Urothelium cell line (cell line): ENCODE results near the gene TMPRSS6.
A peak's percentile ranks its signal among the peaks of the same experiment; 100 is the strongest.

ENCODE experiments used
- DNase-seq: peaks from one replicate; pipeline ENCODE4 v3.0.0; 2011; ENCODE audit warnings: low spot score, mixed read lengths
- FAIRE-seq: peaks from 2 replicates; lab custom pipeline; 2011; peaks lifted over from hg19 to GRCh38; lab: Jason Lieb, UNC

TMPRSS6 gene

DNA sequence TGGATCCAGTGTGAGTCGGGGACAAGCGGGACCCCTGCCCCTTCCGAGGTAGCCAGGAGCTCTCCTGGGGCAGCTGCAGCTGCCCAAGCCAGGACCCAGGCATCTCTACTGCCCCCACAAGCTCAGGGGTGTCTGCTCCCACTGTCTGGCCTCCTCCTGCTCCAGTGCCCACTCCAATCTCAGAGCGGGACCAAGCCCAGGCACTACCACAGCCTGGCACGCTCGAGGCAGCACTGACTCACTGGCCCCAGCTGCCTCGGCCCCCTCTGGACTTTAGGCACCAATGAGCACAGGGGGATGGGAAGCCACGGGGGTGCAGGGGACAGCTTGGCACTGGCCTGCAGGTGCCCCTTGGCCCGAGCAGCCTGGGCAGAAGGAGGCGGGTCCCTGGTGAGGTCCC, 32.0 kb upstream of the TMPRSS6 start:
- DNase-seq (no peak), FAIRE-seq (no peak)

DNA sequence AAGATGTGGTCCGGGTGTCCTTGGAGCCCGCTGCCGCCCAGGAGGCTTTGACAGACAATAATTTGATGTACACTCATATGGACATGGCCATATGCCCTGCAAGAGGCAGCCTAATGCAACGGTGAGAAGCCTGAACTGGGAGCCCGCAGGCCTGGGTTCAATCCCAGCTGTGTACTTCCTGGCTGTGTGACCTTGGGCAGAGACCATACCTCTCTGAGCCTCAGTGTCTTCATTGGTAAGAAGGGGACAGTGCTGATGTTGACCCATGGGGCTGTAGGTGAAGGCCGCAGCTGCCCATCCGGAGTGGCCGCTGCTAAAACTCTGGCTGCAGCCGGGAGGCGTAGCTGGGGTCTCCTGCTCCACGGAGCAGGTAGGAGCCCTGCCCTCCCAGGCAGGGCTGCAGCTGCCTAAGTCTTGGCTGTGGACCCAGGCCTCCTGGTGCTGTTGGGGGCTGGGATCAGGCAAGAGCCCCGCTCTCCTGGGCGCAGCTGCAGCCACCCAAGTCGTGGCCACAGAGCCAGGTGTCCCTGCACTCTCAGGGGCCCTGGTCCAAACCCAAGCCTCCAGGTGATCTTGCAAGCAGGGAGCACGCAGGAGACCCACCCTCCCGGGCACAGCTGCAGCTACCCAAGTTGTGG, 31.3 kb upstream of the TMPRSS6 start:
- no peak for FAIRE-seq
- DNase-seq: no peak

DNA sequence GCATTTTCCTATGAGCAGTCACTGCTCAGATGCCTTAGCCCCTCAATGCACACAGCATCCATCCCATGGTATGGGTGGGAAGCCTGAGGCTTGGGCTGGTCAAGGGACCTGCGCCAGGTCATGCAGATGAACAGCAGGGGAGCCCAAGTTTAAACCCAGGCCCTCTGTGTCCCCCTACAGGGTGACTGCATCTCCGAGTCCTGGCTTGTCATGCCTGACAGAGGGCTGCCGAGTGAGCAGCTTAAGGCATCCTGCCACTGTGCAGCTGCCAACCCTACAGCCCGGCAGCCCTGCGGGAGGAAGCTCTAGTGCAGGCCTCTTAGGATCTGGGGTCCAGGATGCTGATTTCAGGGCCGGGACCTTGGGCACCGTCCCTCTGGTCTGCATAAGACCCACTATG, 30.2 kb upstream of the TMPRSS6 start:
- DNase-seq: no peak

DNA sequence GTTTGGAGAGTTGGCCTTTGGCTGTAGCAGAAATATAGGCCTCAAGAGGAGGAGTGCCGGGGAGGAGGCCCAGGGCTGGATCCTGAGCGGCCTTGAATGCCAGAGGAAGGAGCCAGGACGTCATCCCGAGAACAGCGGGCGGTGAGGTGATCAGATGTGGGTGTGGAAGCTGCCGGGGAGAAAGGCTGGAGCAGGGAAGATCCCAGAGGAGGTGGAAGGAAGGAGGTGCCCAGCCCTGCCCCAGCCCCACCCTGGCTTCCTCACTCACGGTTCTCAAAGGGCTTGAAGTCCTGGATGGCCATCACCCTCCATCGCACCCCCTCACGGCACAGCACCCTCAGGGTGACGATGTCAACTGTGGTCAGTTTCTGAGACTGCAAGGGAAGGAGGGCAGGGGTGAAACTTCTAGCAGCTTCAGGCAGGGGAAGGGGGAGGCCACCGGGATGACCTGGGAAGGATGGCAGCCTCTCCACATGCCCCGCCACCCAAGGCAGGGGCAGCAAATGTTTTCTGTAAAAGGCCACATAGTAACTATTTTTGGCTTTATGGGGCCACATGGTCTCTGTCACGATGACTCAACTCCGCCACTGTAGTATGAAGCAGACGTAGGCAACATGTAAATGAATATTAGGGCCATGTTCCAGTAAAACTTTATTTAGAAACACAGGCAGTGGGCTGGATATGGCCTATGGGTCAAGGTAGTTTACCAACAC, 29.5 kb upstream of the TMPRSS6 start:
- DNase-seq: no peak
- no peak for FAIRE-seq

More for the DNA sequence above, 30.2 kb upstream of the TMPRSS6 start:
- FAIRE-seq: no peak

DNA sequence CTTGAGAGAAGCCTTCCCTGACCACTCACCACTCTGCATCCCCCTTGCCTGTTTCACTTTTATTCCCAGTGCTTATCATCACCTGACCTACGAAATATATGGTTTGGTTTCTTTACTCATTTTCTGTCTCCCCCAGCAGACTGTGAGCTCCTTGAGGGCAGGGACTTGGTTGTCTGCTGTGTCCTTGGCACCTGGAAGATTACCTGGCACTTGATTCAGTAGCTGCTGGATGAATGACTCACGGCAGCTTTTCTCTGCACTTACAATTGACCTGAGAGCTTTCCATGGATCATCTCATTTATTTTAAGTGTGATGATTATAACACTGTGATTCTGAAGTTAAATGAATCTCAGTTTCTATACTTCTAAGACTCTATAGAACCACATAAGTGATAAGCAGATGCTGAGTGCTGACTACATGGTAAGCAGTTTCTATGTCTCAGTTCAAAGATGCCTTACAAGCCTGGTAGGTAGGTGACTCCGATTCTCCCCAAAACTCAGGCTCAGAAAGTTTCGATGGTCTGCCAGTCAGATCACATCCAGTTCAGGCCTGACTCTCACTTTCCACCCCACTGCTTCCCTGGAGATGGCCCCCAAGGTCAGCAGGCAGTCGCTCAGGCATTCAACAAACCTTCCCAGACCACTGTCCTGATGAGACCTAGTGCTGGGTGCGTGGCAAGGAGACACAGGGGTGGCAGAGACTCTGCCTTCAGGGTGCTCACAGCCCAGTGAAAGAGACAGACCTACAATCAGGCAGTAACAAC, 28.6 kb upstream of the TMPRSS6 start:
- no peak for FAIRE-seq
- no peak for DNase-seq

DNA sequence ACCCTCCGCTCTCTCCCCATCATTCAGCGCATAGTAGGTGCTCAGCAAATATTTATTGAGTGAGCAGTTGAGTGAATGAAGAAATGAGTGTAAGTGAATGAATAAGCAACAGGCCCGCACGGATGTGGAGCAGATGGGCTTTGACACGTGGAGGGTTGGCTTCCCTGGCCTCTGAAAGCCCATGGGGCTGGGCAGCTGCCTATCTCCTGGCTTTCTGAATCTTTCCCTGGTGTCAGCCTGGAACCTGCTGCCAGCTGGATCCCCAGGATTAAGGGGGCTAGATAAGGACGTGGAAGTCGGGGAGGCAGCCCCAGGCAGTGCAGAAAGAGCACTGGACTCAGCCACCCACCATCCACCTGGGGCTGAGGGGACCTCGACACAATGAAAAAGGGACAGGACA, 27.6 kb upstream of the TMPRSS6 start:
- FAIRE-seq: no peak

DNA sequence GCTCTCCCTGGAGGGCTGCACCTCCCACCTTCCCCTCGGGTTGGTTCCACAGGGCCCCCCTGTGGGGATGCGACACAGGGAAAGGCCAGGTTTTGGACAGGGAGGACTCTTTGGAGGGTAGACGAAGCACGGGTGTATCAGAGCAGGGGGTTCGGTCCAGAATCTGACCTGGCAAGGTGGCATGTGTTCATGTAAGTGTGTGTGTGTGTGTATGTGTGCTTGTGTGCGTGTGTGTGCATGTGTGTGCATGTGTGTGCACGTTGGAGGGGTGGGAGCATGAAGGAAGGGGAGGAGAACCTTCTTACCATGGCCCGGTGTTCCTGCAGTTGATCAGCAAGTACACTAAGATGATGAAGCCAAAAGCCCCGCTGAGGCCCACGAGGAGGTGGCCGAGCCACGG, 25.5 kb upstream of the TMPRSS6 start:
- no peak for DNase-seq
- FAIRE-seq: peak; percentile 82

More for the DNA sequence above, 27.6 kb upstream of the TMPRSS6 start:
- DNase-seq: no peak

DNA sequence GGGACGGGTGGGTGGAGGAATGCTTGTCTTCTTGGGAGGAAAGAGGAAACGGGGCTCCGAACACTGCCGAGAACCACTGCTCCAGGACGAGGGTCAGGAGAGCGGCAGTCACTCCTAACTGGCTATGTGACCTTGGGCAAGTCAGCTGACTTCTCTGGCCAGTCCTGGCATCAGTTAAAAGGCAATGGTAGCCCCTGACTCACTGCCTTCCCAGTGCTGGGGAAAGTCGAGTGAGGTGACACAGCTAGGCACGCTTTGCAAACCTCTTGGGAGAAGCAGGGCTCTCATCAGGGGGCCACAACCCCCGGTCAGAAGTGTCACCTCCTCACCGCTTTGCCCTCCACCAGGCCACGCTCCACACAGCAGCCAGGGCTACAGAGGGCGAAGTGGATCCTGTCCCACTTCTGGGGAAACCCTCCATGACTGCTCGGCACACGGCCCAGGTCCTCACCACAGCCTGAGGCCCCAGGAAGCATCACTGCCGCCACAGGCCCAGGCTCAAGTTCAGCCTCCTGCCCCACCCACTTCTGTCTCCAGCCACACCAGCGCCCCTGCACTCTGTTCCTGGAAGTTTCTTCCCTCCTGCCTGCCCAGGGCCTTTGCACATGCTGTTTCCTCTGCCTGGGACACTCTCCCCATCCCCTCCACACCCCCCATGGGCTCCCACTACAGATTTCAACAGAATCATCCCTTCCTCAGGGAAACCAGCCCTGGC, 23.9 kb upstream of the TMPRSS6 start:
- DNase-seq (no peak), FAIRE-seq (no peak)

DNA sequence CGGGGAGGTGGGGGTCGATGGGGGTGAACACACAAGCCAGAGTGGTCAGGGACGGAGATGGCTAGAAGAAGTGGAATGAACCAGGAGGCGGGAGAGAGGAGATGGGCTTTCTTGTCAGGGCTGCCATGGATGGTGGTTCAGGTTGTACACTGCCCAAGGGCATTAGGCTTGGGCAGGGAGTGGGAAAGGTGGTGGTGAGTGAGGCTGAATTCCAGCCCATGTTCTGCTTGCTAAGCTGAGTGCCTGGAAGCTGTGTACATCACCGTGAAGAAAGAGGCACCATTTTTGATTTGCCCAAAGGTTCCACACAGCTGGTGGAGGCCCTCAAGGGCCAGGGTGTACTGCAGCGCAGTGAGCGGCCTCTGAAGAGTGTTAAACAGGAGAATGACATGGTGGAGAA, 23.3 kb upstream of the TMPRSS6 start:
- DNase-seq (no peak), FAIRE-seq (no peak)

DNA sequence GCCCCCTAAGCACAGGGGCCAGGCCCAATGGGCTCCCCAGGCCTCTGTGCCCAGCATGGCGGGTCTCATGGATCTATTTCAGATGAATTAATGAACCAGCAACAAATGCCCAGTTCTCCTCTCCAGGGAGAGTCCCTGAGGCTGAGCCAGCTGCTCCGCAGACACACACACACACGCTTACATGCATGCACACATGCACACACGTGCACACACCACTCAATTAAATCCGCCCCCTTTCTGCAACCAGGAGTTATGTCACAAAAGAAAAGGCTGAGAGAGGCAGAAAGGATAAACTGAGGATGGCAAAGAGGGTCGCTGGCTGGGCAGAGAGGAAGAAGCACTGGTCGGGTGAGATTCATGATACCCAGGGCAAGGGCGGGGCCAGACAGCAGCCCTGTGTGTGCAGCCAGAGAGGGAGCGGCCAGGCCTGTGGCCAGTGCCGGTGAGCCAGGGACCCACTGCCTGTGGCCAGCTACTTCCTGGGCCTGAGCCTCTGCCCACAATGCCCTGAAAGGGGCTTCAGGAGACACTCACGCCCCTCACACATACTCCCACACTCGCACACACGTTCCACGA, 20.4 kb upstream of the TMPRSS6 start:
- no peak for FAIRE-seq
- DNase-seq: no peak

DNA sequence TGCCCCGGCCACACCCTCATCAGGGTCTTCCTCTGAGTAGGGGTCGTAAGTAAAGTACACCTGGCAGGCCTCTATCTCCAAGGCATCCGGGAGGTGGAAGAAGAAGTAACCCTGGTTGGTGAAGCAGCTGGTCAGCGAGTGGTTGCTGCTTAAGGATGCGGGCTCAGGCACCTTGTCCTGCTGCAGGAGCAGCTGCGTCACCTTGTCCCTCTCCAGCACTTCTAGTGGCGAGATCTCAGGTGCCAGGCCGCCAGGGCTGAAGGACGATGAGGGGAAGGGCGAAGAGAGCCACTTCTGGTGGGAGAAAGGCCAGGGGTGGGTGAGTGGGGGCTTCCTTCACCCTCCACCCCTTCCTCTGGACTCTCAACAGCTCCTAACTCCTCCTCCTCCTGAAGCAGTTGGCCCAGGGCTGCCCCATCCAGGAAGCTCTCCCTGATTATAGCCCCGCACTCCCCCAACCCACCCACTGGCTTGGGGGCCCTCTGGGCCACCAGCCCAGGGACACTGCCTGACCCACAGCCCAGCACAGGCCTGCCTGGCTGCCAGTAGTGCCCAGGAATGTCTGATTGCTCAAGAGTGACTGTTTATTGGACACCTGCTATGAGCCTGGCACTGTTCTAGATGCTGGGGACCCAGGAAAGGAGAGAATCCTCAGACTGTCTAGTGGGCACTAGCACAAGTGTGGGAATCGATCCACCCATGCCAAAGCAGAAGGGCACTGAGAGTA, 19.2 kb upstream of the TMPRSS6 start:
- peak; percentile 48 for FAIRE-seq
- DNase-seq: no peak

DNA sequence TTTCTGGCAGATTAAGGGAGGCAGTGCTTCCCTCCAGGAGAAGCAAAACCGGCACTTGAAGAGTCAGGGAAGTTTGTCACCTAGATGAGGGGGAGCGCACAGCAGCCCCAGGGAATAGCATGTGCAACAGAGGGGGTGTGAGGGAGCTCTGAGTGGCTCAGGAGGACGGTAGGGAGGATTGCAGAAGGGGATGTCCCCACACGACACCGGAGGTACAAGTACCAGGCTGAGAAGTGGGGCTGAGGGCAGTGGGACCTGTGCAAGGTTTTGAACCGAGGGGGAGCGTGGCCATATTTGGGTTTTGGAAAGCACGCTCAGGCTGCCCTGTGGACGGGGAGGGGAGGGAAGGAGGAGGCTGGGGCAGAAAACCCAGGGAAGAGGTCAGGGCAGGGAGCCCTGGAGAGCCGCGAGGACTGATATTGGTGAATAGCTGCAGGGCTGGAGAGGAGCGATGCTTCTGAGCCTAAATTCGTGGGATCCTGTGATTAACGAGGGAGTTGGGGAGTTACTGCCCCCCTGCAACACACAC, 17.9 kb upstream of the TMPRSS6 start:
- no peak for FAIRE-seq
- no peak for DNase-seq

DNA sequence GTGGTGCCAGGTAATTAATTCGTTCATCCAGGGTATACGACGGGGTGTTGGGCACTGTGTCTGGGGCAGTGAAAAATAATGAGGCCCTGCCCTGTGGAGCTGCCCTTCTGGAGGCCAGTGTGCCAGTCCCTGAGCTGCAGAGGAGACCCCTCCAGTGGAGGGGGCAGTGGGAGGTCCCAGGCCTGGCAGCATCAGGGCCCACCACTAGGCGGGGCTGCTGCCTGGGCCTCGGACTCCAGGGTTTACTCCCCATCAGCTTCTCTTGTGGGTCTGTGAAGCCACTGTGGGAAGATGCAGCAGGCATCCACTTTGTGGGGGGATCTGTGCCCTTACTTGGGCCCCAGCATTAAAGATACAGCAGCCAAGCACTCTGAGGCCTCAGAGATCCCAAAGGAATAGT, 17.4 kb upstream of the TMPRSS6 start:
- DNase-seq (no peak), FAIRE-seq (no peak)

DNA sequence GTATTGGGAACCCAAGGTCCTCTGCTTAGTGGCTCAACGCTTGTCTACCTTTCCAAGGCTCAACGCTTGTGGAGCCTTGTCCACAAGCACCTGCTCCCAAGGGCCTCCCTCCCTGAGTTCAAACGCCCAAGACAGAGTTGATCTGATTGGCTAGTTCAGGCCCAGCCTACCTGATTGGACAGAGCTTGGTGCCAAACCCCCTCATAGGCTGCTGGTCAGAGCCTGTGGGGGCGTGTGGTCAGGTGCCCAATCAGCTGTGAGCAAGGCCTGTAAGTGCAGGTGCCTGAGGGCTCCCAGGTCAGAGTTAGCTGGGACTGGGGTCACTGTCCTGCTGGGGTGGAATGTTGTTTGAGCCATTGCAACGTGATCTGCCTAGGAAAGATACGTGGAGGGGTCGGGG, 16.9 kb upstream of the TMPRSS6 start:
- DNase-seq: no peak
- FAIRE-seq: no peak

DNA sequence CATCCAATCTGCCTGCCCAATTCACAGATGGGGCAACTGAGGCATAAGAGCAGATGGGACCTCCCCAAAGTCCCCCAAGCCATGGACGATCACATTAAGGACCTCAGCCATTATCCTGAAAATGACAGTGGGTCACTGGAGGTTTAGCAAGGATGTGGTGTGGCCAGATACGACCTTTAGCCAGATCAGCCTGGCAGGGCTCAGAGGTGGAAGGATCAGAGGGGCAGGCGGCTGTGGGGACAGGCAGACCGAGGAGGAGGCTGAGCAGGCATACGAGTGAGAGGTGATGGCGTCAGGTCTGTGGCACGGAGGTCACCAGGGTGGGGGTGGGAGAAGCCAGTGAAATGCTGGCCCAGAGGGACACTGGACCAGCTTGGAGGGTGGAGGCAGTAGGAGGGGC, 14.1 kb upstream of the TMPRSS6 start:
- DNase-seq (peak; percentile 32), FAIRE-seq (no peak)

DNA sequence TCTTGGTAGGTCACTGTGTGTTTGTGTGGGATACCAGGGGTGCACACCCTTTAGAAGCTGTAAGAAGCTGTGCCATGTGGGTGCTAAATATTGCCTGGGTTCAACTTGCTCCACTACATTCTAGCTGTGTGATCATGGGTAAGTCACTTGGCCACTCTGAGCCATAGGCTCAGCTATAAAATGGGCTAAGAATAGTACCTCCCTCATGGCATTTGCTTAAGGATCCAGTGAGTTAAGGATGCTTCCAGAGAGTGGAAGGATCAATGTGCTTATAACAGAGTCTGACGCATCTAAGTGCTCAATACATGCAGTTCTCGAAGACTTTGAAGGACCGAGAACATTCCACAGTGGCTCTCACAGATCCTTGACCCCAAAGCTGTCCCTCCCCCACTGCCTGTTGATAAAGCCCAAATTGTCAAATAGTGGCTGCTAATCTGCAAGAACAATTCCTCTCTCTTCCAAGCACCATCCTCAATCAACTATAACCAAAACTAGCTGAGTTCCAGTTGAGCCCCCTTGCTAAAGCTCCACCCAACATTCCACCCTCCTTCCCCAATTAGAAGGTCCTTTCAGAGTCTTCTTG, 13.2 kb upstream of the TMPRSS6 start:
- FAIRE-seq (no peak), DNase-seq (no peak)

DNA sequence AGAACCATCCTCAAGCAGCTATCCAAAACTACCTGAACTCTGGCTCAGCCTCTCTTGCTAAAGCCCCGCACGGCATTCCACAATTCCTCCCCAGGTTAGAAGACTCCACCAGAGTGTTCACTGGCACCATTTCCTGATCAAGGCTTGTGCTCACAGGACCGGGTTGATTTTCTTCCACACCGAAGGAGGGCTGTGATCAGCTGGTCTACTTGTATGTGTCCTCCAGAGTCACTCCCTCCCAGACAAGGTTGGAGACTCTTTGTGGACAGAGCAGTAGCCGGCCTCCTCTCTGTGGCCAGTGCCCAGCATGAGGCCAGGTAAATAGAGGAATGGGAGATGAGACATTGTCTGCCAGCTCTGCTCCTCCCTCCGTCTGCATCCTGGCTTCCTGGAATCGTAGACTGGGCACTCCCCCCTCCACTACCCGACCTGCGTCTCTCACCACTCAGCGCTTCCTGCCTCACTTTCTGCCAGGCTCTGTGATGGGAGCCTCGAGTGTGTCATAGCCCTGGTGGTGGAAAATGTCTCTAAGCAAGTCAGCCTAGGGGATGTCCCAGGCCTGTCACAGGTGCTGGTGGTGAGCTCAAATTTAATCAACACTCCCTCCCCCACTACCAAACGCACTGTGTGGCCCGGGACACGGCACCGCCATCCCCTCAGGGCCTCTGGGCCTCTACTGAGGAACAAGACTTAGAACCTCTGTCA, 12.5 kb upstream of the TMPRSS6 start:
- DNase-seq: peak; percentile 90
- peak; percentile 91 for FAIRE-seq

DNA sequence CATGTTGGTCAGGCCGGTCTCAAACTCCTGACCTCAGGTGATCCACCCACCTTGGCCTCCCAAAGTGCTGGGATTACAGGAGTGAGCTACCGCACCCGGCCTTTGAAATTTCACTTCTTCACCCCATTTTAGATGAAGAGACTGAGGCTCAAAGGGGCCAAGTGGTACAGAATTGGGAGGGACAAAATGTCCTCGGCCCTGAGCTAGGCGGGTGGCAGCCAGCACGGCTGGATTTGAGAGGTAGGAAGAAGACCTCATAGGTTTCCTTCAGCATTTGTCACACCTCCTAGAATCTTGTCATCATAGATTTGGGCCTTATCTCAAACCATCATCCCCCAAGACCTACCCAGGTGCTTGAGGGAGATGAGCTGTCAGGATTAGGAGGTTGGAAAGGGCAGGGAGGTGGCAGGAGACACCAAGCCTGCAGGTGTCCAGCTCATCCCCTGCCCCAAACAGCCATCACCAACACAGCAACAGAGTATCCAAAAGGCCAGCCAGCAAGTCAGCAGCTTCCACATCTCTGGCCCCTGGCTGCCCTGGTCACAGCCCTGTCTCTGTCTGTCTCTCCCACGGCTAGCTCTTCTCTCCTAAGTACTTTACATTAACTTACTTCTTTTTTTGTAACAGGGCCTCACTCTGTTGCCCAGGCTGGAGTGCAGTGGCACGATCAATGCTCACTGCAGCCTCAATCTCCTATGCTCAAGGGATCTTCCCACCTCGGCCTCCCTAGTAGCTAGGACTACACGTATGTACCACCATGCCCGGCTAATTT, 11.2 kb upstream of the TMPRSS6 start:
- FAIRE-seq (no peak), DNase-seq (no peak)
